ENCODE data around the gene OASL. TPM values are rescaled to one million over a fixed set of nuclear protein-coding genes. Genes with fewer than 3 reads are reported as not detected.

Gene OASL
- polyA plus RNA-seq, 1 of the 3 experiments (the other 2 are of a cell fraction), result 0.41 TPM

- peak overlapping the region in 1 of 2 experiments; percentile 57; a peak in 2 of 4 replicates for H3K27ac ChIP-seq (ENCODE audit: low read depth in 2 of 2, low read length in 1 of 2)
- WGBS (ENCODE audit: low lambda C conversion rate), result 92% methylated on average over 7 of the region's 9 CpGs
- H3K4me1 ChIP-seq (ENCODE audit: control insufficient read depth in 1 of 2, insufficient read depth in 2 of 2, low read depth in 1 of 2, low read length in 1 of 2), result peaks cover 7 to 36% of the 10 kb centered on the region in 2 experiments; a peak in 2 of 4 replicates
- no peaks in the 10 kb centered on the region for H3K27me3 ChIP-seq (ENCODE audit: insufficient read depth)
- no peak for DNase-seq
- H4K20me1 ChIP-seq (ENCODE audit: insufficient read depth), result no peaks in the 10 kb centered on the region
- H2AFZ ChIP-seq (ENCODE audit: low read depth), result peak overlapping the region; percentile 78
- peak overlapping the region; percentile 24; the same call in 1 of the 2 replicates for H3K9ac ChIP-seq
- H3K9me2 ChIP-seq, result no peaks in the 10 kb centered on the region
- H3K79me2 ChIP-seq (ENCODE audit: insufficient read depth), result no peaks in the 10 kb centered on the region
- ChIA-PET CTCF (interaction anchor here (1.2 kb wide), 1 partner anchor 29 kb away, joined by 4 read pairs; no protein-coding TSS in a partner anchor), POLR2A (no interaction called here)
- no peaks in the 10 kb centered on the region for H3K9me3 ChIP-seq
- peak overlapping the region; percentile 41 for H3K4me2 ChIP-seq
- H3K36me3 ChIP-seq (replicated peaks in 1 of 2; ENCODE audit: control insufficient read depth in 1 of 2, insufficient read depth in 2 of 2, low read length in 1 of 2), result no peaks in the 10 kb centered on the region
- TF ChIP-seq GATA2 (CRISPR knock-in tag; IDR thresholded peaks at IDR 0.05), result no peak
- no peak for TF ChIP-seq FOXM1 (IDR thresholded peaks at IDR 0.05; ENCODE audit: low read depth)
- TF ChIP-seq EZH2phosphoT487 (IDR thresholded peaks at IDR 0.05; ENCODE audit: borderline replicate concordance, low read depth), result no peak
- no peak for TF ChIP-seq USF2 (IDR thresholded peaks at IDR 0.05; ENCODE audit: borderline replicate concordance, low read depth, low read length)
- TF ChIP-seq MAX (IDR thresholded peaks at IDR 0.05; ENCODE audit: low read depth), result no peak
- no peak for TF ChIP-seq SMC3 (IDR thresholded peaks at IDR 0.05; ENCODE audit: low read depth, low read length)
- no peak overlapping the region for H3K4me3 ChIP-seq (ENCODE audit: low read depth in 2 of 2, low read length in 1 of 2)
- H3F3A ChIP-seq (replicated peaks; ENCODE audit: insufficient read depth), result peaks cover 8% of the 10 kb centered on the region
Observed at GRCh38 chr12:121034616-121035305, 4.3 kb downstream of the OASL start.

GRCh38 chr12:121033625-121034349 lies 5.3 kb downstream of the OASL start:
- peak overlapping the region; percentile 24; the same call in 1 of the 2 replicates for H3K9ac ChIP-seq
- ChIA-PET POLR2A (no interaction called here), CTCF (interaction anchor here (0.9 to 1.2 kb wide), 2 partner anchors 29 to 385 kb away, joined by 3 to 4 read pairs; no protein-coding TSS in a partner anchor)
- H3K27ac ChIP-seq (ENCODE audit: low read depth in 2 of 2, low read length in 1 of 2), result peak overlapping the region in 1 of 2 experiments; percentile 57; a peak in 2 of 4 replicates
- H3K4me2 ChIP-seq, result peak overlapping the region; percentile 41
- no peaks in the 10 kb centered on the region for H3K36me3 ChIP-seq (replicated peaks in 1 of 2; ENCODE audit: control insufficient read depth in 1 of 2, insufficient read depth in 2 of 2, low read length in 1 of 2)
- H3K79me2 ChIP-seq (ENCODE audit: insufficient read depth), result no peaks in the 10 kb centered on the region
- no peaks in the 10 kb centered on the region for H3K9me2 ChIP-seq
- no peak for DNase-seq
- H3F3A ChIP-seq (replicated peaks; ENCODE audit: insufficient read depth), result peaks cover 8% of the 10 kb centered on the region
- no peaks in the 10 kb centered on the region for H3K9me3 ChIP-seq
- no peak overlapping the region for H3K4me3 ChIP-seq (ENCODE audit: low read depth in 2 of 2, low read length in 1 of 2)
- peaks cover 4 to 36% of the 10 kb centered on the region in 2 experiments; a peak in 2 of 4 replicates for H3K4me1 ChIP-seq (ENCODE audit: control insufficient read depth in 1 of 2, insufficient read depth in 2 of 2, low read depth in 1 of 2, low read length in 1 of 2)
- no peaks in the 10 kb centered on the region for H3K27me3 ChIP-seq (ENCODE audit: insufficient read depth)
- no peaks in the 10 kb centered on the region for H4K20me1 ChIP-seq (ENCODE audit: insufficient read depth)
- WGBS (ENCODE audit: low lambda C conversion rate), result 70% methylated on average over 10 of the region's 10 CpGs
- H2AFZ ChIP-seq (ENCODE audit: low read depth), result peak overlapping the region; percentile 78
- TF ChIP-seq USF1 (IDR thresholded peaks at IDR 0.05; ENCODE audit: borderline replicate concordance, low read depth) (no peak), CHD2 (IDR thresholded peaks at IDR 0.05; ENCODE audit: low read length, partially characterized antibody) (no peak), USF2 (IDR thresholded peaks at IDR 0.05; ENCODE audit: borderline replicate concordance, low read depth, low read length) (no peak), ELF1 (IDR thresholded peaks at IDR 0.05) (no peak), YY1 (IDR thresholded peaks at IDR 0.05; ENCODE audit: low read depth) (no peak), MXI1 (IDR thresholded peaks at IDR 0.05; ENCODE audit: low read depth, low read length) (no peak), IRF3 (IDR thresholded peaks at IDR 0.05; ENCODE audit: low read depth, low read length) (no peak), NRF1 (IDR thresholded peaks at IDR 0.05; ENCODE audit: low read depth, low read length) (no peak), TCF12 (IDR thresholded peaks at IDR 0.05) (peak; percentile 52), TEAD4 (IDR thresholded peaks at IDR 0.05; ENCODE audit: borderline replicate concordance, insufficient read depth) (no peak), REST (IDR thresholded peaks at IDR 0.05; ENCODE audit: low read depth, low read length) (no peak), EZH2phosphoT487 (IDR thresholded peaks at IDR 0.05; ENCODE audit: borderline replicate concordance, low read depth) (no peak)

Data from SK-N-SH (cell line).